GM23338 (cell line): ENCODE results near the gene FARS2. TPM values are rescaled to one million over a fixed set of nuclear protein-coding genes. Genes with fewer than 3 reads are reported as not detected.

Source experiments
- ATAC-seq: fragments of 200-7000 bp; cut with Tn5 transposase; 3 replicates; pipeline ENCODE4 v1.9.1; 2020
- DNase-seq: peaks from one replicate; pipeline ENCODE4 v3.0.0-alpha.2; 2015; ENCODE audit warnings: low spot score
- H2AFZ ChIP-seq: fragments of 200-600 bp; sonication (generic); 2 replicates; pipeline ENCODE4 v1.8.0; 2016; ENCODE audit warnings: antibody characterized with exemption, mild to moderate bottlenecking, moderate library complexity
- H3F3A ChIP-seq: fragments of 200-600 bp; sonication (generic); replicated peaks from 2 replicates; pipeline ENCODE4 v1.8.0; 2017; ENCODE audit warnings: antibody characterized with exemption, mixed run types, low read depth
- H3K27ac ChIP-seq: fragments of 200-600 bp; sonication (generic); 2 replicates; pipeline ENCODE4 v1.6.1; 2016; ENCODE audit warnings: low read depth
- H3K27me3 ChIP-seq: fragments of 200-600 bp; sonication (generic); 2 replicates; pipeline ENCODE4 v1.8.0; 2016; ENCODE audit warnings: mild to moderate bottlenecking, mixed run types, moderate library complexity; ENCODE audit not compliant: insufficient read depth
- H3K36me3 ChIP-seq: fragments of 200-600 bp; sonication (generic); 2 replicates; pipeline ENCODE4 v1.8.0; 2016; ENCODE audit warnings: mild to moderate bottlenecking; ENCODE audit not compliant: insufficient read depth
- H3K4me1 ChIP-seq: fragments of 200-600 bp; sonication (generic); 2 replicates; pipeline ENCODE4 v1.8.0; 2016; ENCODE audit warnings: mild to moderate bottlenecking, moderate library complexity; ENCODE audit not compliant: insufficient read depth
- H3K4me2 ChIP-seq: fragments of 200-600 bp; sonication (generic); 2 replicates; pipeline ENCODE4 v1.7.1; 2017; ENCODE audit warnings: mixed run types
- H3K4me3 ChIP-seq: fragments of 200-600 bp; sonication (generic); 2 replicates; pipeline ENCODE4 v1.6.1; 2016; ENCODE audit warnings: mixed run types
- H3K79me2 ChIP-seq: fragments of 200-600 bp; sonication (generic); replicated peaks from 2 replicates; pipeline ENCODE4 v1.8.0; 2017; ENCODE audit warnings: mild to moderate bottlenecking; ENCODE audit not compliant: insufficient read depth
- H3K9me2 ChIP-seq: fragments of 200-600 bp; sonication (generic); 2 replicates; pipeline ENCODE4 v1.8.0; 2017; ENCODE audit not compliant: insufficient read depth
- H4K20me1 ChIP-seq: fragments of 200-600 bp; sonication (generic); replicated peaks from 2 replicates; pipeline ENCODE4 v1.8.0; 2017; ENCODE audit warnings: mild to moderate bottlenecking; ENCODE audit not compliant: insufficient read depth
- H3K27ac Mint-ChIP-seq: 2 replicates; pipeline ENCODE4 v1.8.0; 2020; ENCODE audit warnings: inconsistent platforms, mild to moderate bottlenecking, moderate library complexity, mixed read lengths
- H3K27me3 Mint-ChIP-seq: 3 replicates; pipeline ENCODE4 v1.8.0; 2022; ENCODE audit warnings: low read depth, mild to moderate bottlenecking, moderate library complexity, mixed read lengths, inconsistent platforms; ENCODE audit not compliant: insufficient read depth, poor library complexity
- H3K36me3 Mint-ChIP-seq: 3 replicates; pipeline ENCODE4 v1.8.0; 2021; ENCODE audit warnings: low read depth, mild to moderate bottlenecking, inconsistent platforms, moderate library complexity, mixed read lengths
- H3K4me1 Mint-ChIP-seq: 3 replicates; pipeline ENCODE4 v1.8.0; 2020; ENCODE audit warnings: mild to moderate bottlenecking, inconsistent platforms, mixed read lengths
- H3K4me3 Mint-ChIP-seq: 3 replicates; pipeline ENCODE4 v1.8.0; 2021; ENCODE audit warnings: moderate library complexity, mild to moderate bottlenecking, inconsistent platforms, mixed read lengths
- H3K9me3 Mint-ChIP-seq: 3 replicates; pipeline ENCODE4 v1.8.0; 2020; ENCODE audit warnings: moderate library complexity, mild to moderate bottlenecking, inconsistent platforms, mixed read lengths
- CREB1 ChIP-seq: fragments of 250-450 bp; sonication (Bioruptor Pico); IDR thresholded peaks from 2 replicates; pipeline ENCODE4 v1.5.0; 2020; ENCODE audit warnings: low read depth, mild to moderate bottlenecking, moderate library complexity
- CTCF ChIP-seq, 2 experiments: fragments of 200-600 bp in 1 of 2; sonication (generic) in 1 of 2; conservative IDR thresholded peaks; 2 replicates each; pipeline versions ENCODE4 v1.5.1 to v1.6.1; 2016 to 2017; ENCODE audit warnings: antibody characterized with exemption in 2 of 2, low read depth in 2 of 2, mild to moderate bottlenecking in 2 of 2, moderate library complexity in 1 of 2
- ETS1 ChIP-seq: IDR thresholded peaks from 2 replicates; pipeline ENCODE4 v1.6.1; 2016; ENCODE audit warnings: antibody characterized with exemption
- EZH2 ChIP-seq: fragments of 200-600 bp; sonication (generic); IDR thresholded peaks from one replicate; pipeline ENCODE4 v1.8.0; 2017; ENCODE audit warnings: antibody characterized with exemption, mild to moderate bottlenecking, low read depth; ENCODE audit not compliant: unreplicated experiment
- JUNB ChIP-seq: IDR thresholded peaks from one replicate; pipeline ENCODE4 v1.6.1; 2016; ENCODE audit warnings: antibody characterized with exemption; ENCODE audit not compliant: unreplicated experiment
- NANOG ChIP-seq: IDR thresholded peaks from 2 replicates; pipeline ENCODE4 v1.6.1; 2016; ENCODE audit warnings: antibody characterized with exemption, borderline replicate concordance
- REST ChIP-seq: IDR thresholded peaks from one replicate; pipeline ENCODE4 v1.6.1; 2018; ENCODE audit warnings: antibody characterized with exemption; ENCODE audit not compliant: unreplicated experiment
- ZNF331 ChIP-seq: fragments of 250-450 bp; sonication (Bioruptor Pico); IDR thresholded peaks from 2 replicates; pipeline ENCODE4 v1.5.0; 2020; ENCODE audit warnings: low read depth, mild to moderate bottlenecking, moderate library complexity
- polyA plus RNA-seq: library from polyadenylated mRNA; unstranded; fragments of >200 nt; fragmentation: Nextera tagmentation; extraction: Ambion mirVana; gene quantifications from 2 replicates; pipeline ENCODE4 v1.2.1, GENCODE V29; 2016
- total RNA-seq: library from RNA; depleted of rRNA; stranded (reverse); fragments of >200 nt; shearing (Covaris generic); gene quantifications from 2 replicates; pipeline ENCODE4 v1.2.3, GENCODE V29; 2014

Gene FARS2
- total and polyA plus RNA-seq, 2 experiments from 2014 or later, result 7.6 to 19.0 TPM

- no peak for TF ChIP-seq REST
- TF ChIP-seq EZH2, result no peak
Observed at GRCh38 chr6:5515200-5515599, 253.9 kb downstream of the FARS2 start (continued).

- H3K4me1 Mint-ChIP-seq, result peaks cover 8% of the 10 kb centered on the region
- Histone ChIP-seq H3K4me1 (no peaks in the 10 kb centered on the region), H3K79me2 (no peaks in the 10 kb centered on the region), H3K36me3 (no peaks in the 10 kb centered on the region), H3K27ac (no peak overlapping the region), H3F3A (no peaks in the 10 kb centered on the region), H3K27me3 (no peaks in the 10 kb centered on the region), H3K4me2 (no peak overlapping the region), H2AFZ (no peak overlapping the region), H3K9me2 (no peaks in the 10 kb centered on the region), H3K4me3 (no peak overlapping the region), H4K20me1 (no peaks in the 10 kb centered on the region)
- peaks cover 2% of the 10 kb centered on the region for H3K27me3 Mint-ChIP-seq
- DNase-seq (no peak), ATAC-seq (no peak)
- no peak overlapping the region for H3K27ac Mint-ChIP-seq
- no peaks in the 10 kb centered on the region for H3K36me3 Mint-ChIP-seq
- no peak overlapping the region for H3K4me3 Mint-ChIP-seq
- no peaks in the 10 kb centered on the region for H3K9me3 Mint-ChIP-seq
- TF ChIP-seq NANOG (no peak), ZNF331 (no peak), CREB1 (CRISPR knock-in tag) (no peak), REST (no peak), JUNB (no peak), ETS1 (no peak), CTCF (conservative IDR thresholded peaks at IDR 0.05; ENCODE audit: low read depth in 2 of 2) (no peak)
Observed at GRCh38 chr6:5516036-5516435, 254.7 kb downstream of the FARS2 start.
